K562 (cell line): Measurements from ENCODE around the gene COL15A1. TPM values are rescaled to one million over a fixed set of nuclear protein-coding genes. Genes with fewer than 3 reads are reported as not detected.

Experiments used
- ATAC-seq: fragments of 200-7000 bp; cut with Tn5 transposase; 3 replicates; pipeline ENCODE4 v1.9.1; 2020; ENCODE audit warnings: moderate library complexity
- BruUV-seq: library from RNA; stranded (reverse); fragments of 400-500 nt; replicated peaks from 2 replicates; lab custom pipeline; 2021; lab: Mats Ljungman, UMichigan
- CTCF ChIA-PET: fragments of 300-600 bp; formaldehyde crosslinking; extraction: SDS; loops from one replicate; lab custom pipeline; 2021; ENCODE audit warnings: low intra/inter-chr PET ratio; lab: Yijun Ruan, JAX
- POLR2A ChIA-PET: fragments of 300-600, 350-650 bp; sonication (Branson Sonifier 250); formaldehyde crosslinking; extraction: SDS; loops from one replicate; lab custom pipeline; 2021; ENCODE audit warnings: antibody characterized with exemption, inconsistent platforms; lab: Yijun Ruan, JAX
- DNase-seq, 4 experiments: peaks; one replicate each; pipeline versions ENCODE4 v3.0.0 to v3.0.0-alpha.2; 2011 to 2018; ENCODE audit warnings: low spot score in 3 of 4, mixed read lengths in 3 of 4; ENCODE audit errors: extremely low read depth in 1 of 4
- FAIRE-seq: peaks from 2 replicates; lab custom pipeline; 2011; peaks lifted over from hg19 to GRCh38; lab: Jason Lieb, UNC
- H2AFZ ChIP-seq: 2 replicates; pipeline ENCODE4 v1.6.0; 2011; ENCODE audit warnings: low read depth, low read length, control low read depth, inconsistent platforms
- H3K27ac ChIP-seq: fragments of 200-600 bp; 3 replicates; pipeline ENCODE4 v1.8.0; 2011; ENCODE audit warnings: low read depth, mild to moderate bottlenecking, control low read depth, inconsistent platforms, low read length, moderate library complexity, mixed read lengths; ENCODE audit errors: extremely low read depth
- H3K27me3 ChIP-seq, 2 experiments: fragments of 300-600 bp in 1 of 2; 2 replicates in 1 of 2; 3 replicates in 1 of 2; pipeline versions ENCODE4 v1.6.0 to v1.8.0; 2011; ENCODE audit warnings: inconsistent platforms in 2 of 2, low read length in 2 of 2, mild to moderate bottlenecking in 1 of 2, mixed read lengths in 1 of 2, moderate library complexity in 1 of 2; ENCODE audit not compliant: control insufficient read depth in 2 of 2, insufficient read depth in 2 of 2
- H3K36me3 ChIP-seq: fragments of 300-600 bp; 3 replicates; pipeline ENCODE4 v1.8.0; 2011; ENCODE audit warnings: mild to moderate bottlenecking, low read length, inconsistent platforms; ENCODE audit not compliant: control insufficient read depth, insufficient read depth
- H3K4me1 ChIP-seq, 2 experiments: fragments of 200-600 bp in 1 of 2; replicated peaks in 1 of 2; 2 replicates in 1 of 2; 3 replicates in 1 of 2; pipeline versions ENCODE4 v1.5.1 to v1.8.0; 2011; ENCODE audit warnings: inconsistent platforms in 2 of 2, low read length in 2 of 2, mild to moderate bottlenecking in 1 of 2, mixed read lengths in 1 of 2, moderate library complexity in 1 of 2; ENCODE audit not compliant: control insufficient read depth in 2 of 2, insufficient read depth in 2 of 2
- H3K4me2 ChIP-seq: 2 replicates; pipeline ENCODE4 v1.6.1; 2011; ENCODE audit warnings: low read length, control low read depth, inconsistent platforms, mixed read lengths; ENCODE audit not compliant: insufficient read depth
- H3K4me3 ChIP-seq: fragments of 200-600 bp; sonication (generic), shearing (Covaris generic); 2 replicates; pipeline ENCODE4 v1.5.1; 2016; ENCODE audit warnings: control low read depth, inconsistent platforms
- H3K79me2 ChIP-seq: fragments of 200-600 bp; 3 replicates; pipeline ENCODE4 v1.8.0; 2011; ENCODE audit warnings: low read length, inconsistent platforms; ENCODE audit not compliant: control insufficient read depth, insufficient read depth
- H3K9ac ChIP-seq, 2 experiments: 2 replicates each; pipeline versions ENCODE4 v1.6.0 to v1.6.1; 2011; ENCODE audit warnings: low read depth in 2 of 2, low read length in 2 of 2, control low read depth in 1 of 2, inconsistent platforms in 1 of 2, mild to moderate bottlenecking in 1 of 2, mixed read lengths in 1 of 2; ENCODE audit not compliant: insufficient read depth in 1 of 2
- H3K9me1 ChIP-seq: one replicate; pipeline ENCODE4 v1.6.0; 2011; ENCODE audit warnings: inconsistent platforms, mild to moderate bottlenecking, low read length, moderate library complexity; ENCODE audit not compliant: control insufficient read depth, insufficient read depth
- H3K9me3 ChIP-seq: replicated peaks from 2 replicates; pipeline ENCODE4 v1.5.1; 2011; ENCODE audit warnings: low read depth, low read length, inconsistent platforms; ENCODE audit not compliant: control insufficient read depth, insufficient read depth
- H4K20me1 ChIP-seq: replicated peaks from 2 replicates; pipeline ENCODE4 v1.6.1; 2011; ENCODE audit warnings: low read length, inconsistent platforms, mixed read lengths; ENCODE audit not compliant: control insufficient read depth, insufficient read depth
- EGR1 ChIP-seq: fragments of 450-650 bp; conservative IDR thresholded peaks from 2 replicates; pipeline ENCODE4 v1.6.1; 2017; ENCODE audit warnings: mild to moderate bottlenecking
- GATA2 ChIP-seq: sonication (generic); formaldehyde crosslinking; IDR thresholded peaks from 2 replicates; pipeline ENCODE4 v1.4.0; 2020; ENCODE audit warnings: mild to moderate bottlenecking, missing genetic modification reagents
- HMGXB4 ChIP-seq: sonication (generic); formaldehyde crosslinking; IDR thresholded peaks from 2 replicates; pipeline ENCODE4 v1.8.1; 2023; ENCODE audit warnings: mild to moderate bottlenecking, missing genetic modification reagents
- NONO ChIP-seq, 2 experiments: fragments of 200-400 bp in 1 of 2; fragments of 450-650 bp in 1 of 2; formaldehyde crosslinking in 1 of 2; IDR thresholded peaks; 2 replicates each; pipeline ENCODE4 v1.6.1; 2017; ENCODE audit warnings: low read depth in 2 of 2, mild to moderate bottlenecking in 2 of 2, moderate library complexity in 2 of 2, low read length in 1 of 2
- ZKSCAN8 ChIP-seq: fragments of 200-800 bp; sonication (Bioruptor generic); IDR thresholded peaks from 2 replicates; pipeline ENCODE4 v1.6.1; 2016; ENCODE audit warnings: missing genetic modification characterization, missing compliant biosample characterization
- WGBS: fragments of 100-300 bp; shearing (Covaris generic); methylation state at CpG from one replicate; pipeline ENCODE4 v1.1.6; 2016; ENCODE audit warnings: low coverage, mixed read lengths; ENCODE audit not compliant: insufficient coverage; ENCODE audit errors: missing lambda C conversion rate; 5-methylcytosine and 5-hydroxymethylcytosine counted together
- in situ Hi-C: fragments of 300-500 bp; cut with MboI; formaldehyde crosslinking; loops from 4 replicates; pipeline ENCODE4 v1.15.0; 2018; ENCODE audit warnings: inconsistent platforms, mixed read lengths
- intact Hi-C: fragments of 100-400 bp; cut with micrococcal nuclease; formaldehyde crosslinking; loops from 2 replicates; pipeline ENCODE4 v1.14.2; 2022
- polyA plus RNA-seq, 8 experiments: library from polyadenylated mRNA; depleted of rRNA in 4 of 8; stranded (reverse) in 5 of 8; unstranded in 3 of 8; fragments of >200 nt; fragmentation: Nextera tagmentation in 2 of 8; fragmentation: Illumina TruSeq in 1 of 8; extraction: Ambion mirVana in 2 of 8; extraction: Trizol in 1 of 8; gene quantifications; 2 replicates each; pipeline versions ENCODE4 v1.2.1 to v1.2.3, GENCODE V29; 2011 to 2014; ENCODE audit warnings: inconsistent platforms in 1 of 8, missing spikeins in 1 of 8
- total RNA-seq, 7 experiments: library from RNA; depleted of rRNA in 6 of 7; stranded (reverse); fragments of >200 nt in 6 of 7; fragmentation: Illumina TruSeq in 2 of 7; extraction: Trizol in 2 of 7; gene quantifications; 2 replicates each; pipeline versions ENCODE4 v1.2.1 to v1.2.3, GENCODE V29; 2011 to 2021; ENCODE audit warnings: low replicate concordance in 1 of 7

The COL15A1 gene
- total and polyA plus RNA-seq, 9 of the 15 experiments (the other 6 are each of a cell fraction or from before 2014, with no cell fraction given), result 0.46 to 5.1 (median 2.6) TPM

- H3K4me1 ChIP-seq, result peaks cover 9 to 37% of the 10 kb centered on the region in 2 experiments
- no peaks in the 10 kb centered on the region for H3K9me1 ChIP-seq
- WGBS, result 30% methylated on average over 3 of the region's 3 CpGs
- BruUV-seq, result no TSS peak
- H4K20me1 ChIP-seq, result no peaks in the 10 kb centered on the region
- peak; percentile 67 for ATAC-seq
- H3K36me3 ChIP-seq, result no peaks in the 10 kb centered on the region
- H2AFZ ChIP-seq, result peak overlapping the region; percentile 95
- H3K4me2 ChIP-seq, result peak overlapping the region; percentile 52
- TF ChIP-seq EGR1, result peak; percentile 75
- no peak for TF ChIP-seq NONO (IDR thresholded peaks at IDR 0.05; ENCODE audit: low read depth in 2 of 2, low read length in 1 of 2)
- TF ChIP-seq, all 486 proteins: peak for 1
- CTCF ChIA-PET, result no interaction called here
- FAIRE-seq (no peak), DNase-seq (peak in 3 of 4 experiments; percentile 37 to 61 (median 41))
- Histone ChIP-seq H3K27ac (peak overlapping the region; percentile 53; the same call in 1 of the 3 replicates), H3K79me2 (no peaks in the 10 kb centered on the region), H3K9me3 (0 out of 2 replicates have a peak, but pooled peaks cover 6% of the 10 kb centered on the region), H3K9ac (no peak overlapping the region; a peak in 2 of 4 replicates), H3K4me3 (no peak overlapping the region), H3K27me3 (no peaks in the 10 kb centered on the region)
- POLR2A ChIA-PET, result interaction anchor here (1.5 to 5.9 kb wide), 4 partner anchors 9 to 18 kb away, joined by 6 to 53 read pairs (median 18); partner anchors contain the start of gene TGFBR1
- intact Hi-C loops, result no loop called here
- in situ Hi-C loops, result no loop called here
Observed at GRCh38 chr9:99093492-99093791, 149.7 kb downstream of the COL15A1 start.

- in situ Hi-C loops, result no loop called here
- peak overlapping the region in 1 of 2 experiments; percentile 22; a peak in 1 of 4 replicates for H3K9ac ChIP-seq
- H3K4me1 ChIP-seq, result peaks cover 9 to 37% of the 10 kb centered on the region in 2 experiments
- intact Hi-C loops, result no loop called here
- H3K79me2 ChIP-seq, result no peaks in the 10 kb centered on the region
- no peaks in the 10 kb centered on the region for H4K20me1 ChIP-seq
- no peak for DNase-seq
- peak; percentile 77 for TF ChIP-seq GATA2 (CRISPR knock-in tag)
- no peak for TF ChIP-seq HMGXB4 (CRISPR knock-in tag)
- TF ChIP-seq ZKSCAN8 (CRISPR knock-in tag), result no peak
- TF ChIP-seq, all 486 proteins: peak for 1
- no TSS peak for BruUV-seq
- Histone ChIP-seq H3K27ac (no peak overlapping the region), H3K4me3 (no peak overlapping the region), H3K4me2 (peak overlapping the region; percentile 2; the same call in 1 of the 2 replicates), H3K9me1 (no peaks in the 10 kb centered on the region), H2AFZ (peak overlapping the region; percentile 93), H3K9me3 (no peaks in the 10 kb centered on the region), H3K27me3 (no peaks in the 10 kb centered on the region), H3K36me3 (no peaks in the 10 kb centered on the region)
- ChIA-PET POLR2A (interaction anchor here (0.6 to 5.9 kb wide), 8 partner anchors 9 to 94 kb away, joined by 3 to 53 read pairs (median 4); partner anchors contain the start of gene TGFBR1), CTCF (no interaction called here)
- FAIRE-seq (no peak), ATAC-seq (0 out of 3 replicates have a peak, but pooled peaks have one; percentile 7)
- 14% methylated on average over 3 of the region's 3 CpGs for WGBS
Observed at GRCh38 chr9:99095565-99095964, 151.9 kb downstream of the COL15A1 start.
